H9 (cell line): ENCODE data around the gene ARID1B. TPM values are rescaled to one million over a fixed set of nuclear protein-coding genes. Genes with fewer than 3 reads are reported as not detected.

ENCODE experiments used
- DNase-seq: peaks from one replicate; pipeline ENCODE4 v3.0.0-alpha.2; 2017
- H2AFZ ChIP-seq: one replicate; pipeline ENCODE4 v1.6.1; 2013; ENCODE audit warnings: mild to moderate bottlenecking, low read length, control low read depth, moderate library complexity
- H2AK5ac ChIP-seq: 2 replicates; pipeline ENCODE4 v1.6.1; 2013; ENCODE audit warnings: low read length, control low read depth, mixed read lengths; ENCODE audit not compliant: insufficient read length
- H2BK120ac ChIP-seq: one replicate; pipeline ENCODE4 v1.6.1; 2013; ENCODE audit warnings: low read depth, mild to moderate bottlenecking, low read length, control low read depth, inconsistent platforms; ENCODE audit not compliant: poor library complexity, severe bottlenecking
- H2BK12ac ChIP-seq: 2 replicates; pipeline ENCODE4 v1.6.1; 2013; ENCODE audit warnings: low read length, control low read depth, mixed read lengths, low read depth; ENCODE audit not compliant: insufficient read length
- H2BK15ac ChIP-seq: 2 replicates; pipeline ENCODE4 v1.6.1; 2013; ENCODE audit warnings: low read depth, low read length, control low read depth
- H2BK20ac ChIP-seq: one replicate; pipeline ENCODE4 v1.6.1; 2013; ENCODE audit warnings: low read depth, mild to moderate bottlenecking, low read length, control low read depth, inconsistent platforms; ENCODE audit not compliant: poor library complexity, severe bottlenecking
- H2BK5ac ChIP-seq: 2 replicates; pipeline ENCODE4 v1.6.1; 2013; ENCODE audit warnings: low read length, control low read depth, mixed read lengths; ENCODE audit not compliant: insufficient read length
- H3K14ac ChIP-seq: 2 replicates; pipeline ENCODE4 v1.6.1; 2013; ENCODE audit warnings: low read length, control low read depth; ENCODE audit not compliant: insufficient read depth
- H3K18ac ChIP-seq: 2 replicates; pipeline ENCODE4 v1.6.1; 2013; ENCODE audit warnings: low read depth, mild to moderate bottlenecking, mixed read lengths, low read length, control low read depth; ENCODE audit not compliant: insufficient read length
- H3K23ac ChIP-seq: 2 replicates; pipeline ENCODE4 v1.6.1; 2013; ENCODE audit warnings: low read length, control low read depth, mixed read lengths, low read depth; ENCODE audit not compliant: insufficient read length
- H3K23me2 ChIP-seq: 2 replicates; pipeline ENCODE4 v1.6.1; 2013; ENCODE audit warnings: low read depth, mild to moderate bottlenecking, mixed read lengths, low read length, control low read depth; ENCODE audit not compliant: insufficient read length, poor library complexity, severe bottlenecking
- H3K27ac ChIP-seq: 2 replicates; pipeline ENCODE4 v1.5.1; 2013; ENCODE audit warnings: low read length, control low read depth, mixed read lengths, low read depth; ENCODE audit not compliant: insufficient read length
- H3K27me3 ChIP-seq: 2 replicates; pipeline ENCODE4 v1.6.1; 2013; ENCODE audit warnings: low read length, control low read depth, inconsistent platforms; ENCODE audit not compliant: insufficient read depth
- H3K4ac ChIP-seq: 2 replicates; pipeline ENCODE4 v1.6.1; 2013; ENCODE audit warnings: low read depth, mild to moderate bottlenecking, control low read depth, inconsistent platforms, low read length, moderate library complexity
- H3K4me1 ChIP-seq: 2 replicates; pipeline ENCODE4 v1.6.1; 2013; ENCODE audit warnings: low read length, control low read depth, inconsistent platforms; ENCODE audit not compliant: insufficient read depth
- H3K4me2 ChIP-seq: 2 replicates; pipeline ENCODE4 v1.6.1; 2013; ENCODE audit warnings: low read length, control low read depth, mixed read lengths; ENCODE audit not compliant: insufficient read length, insufficient read depth
- H3K56ac ChIP-seq: 2 replicates; pipeline ENCODE4 v1.6.1; 2013; ENCODE audit warnings: low read depth, mild to moderate bottlenecking, mixed read lengths, low read length, control low read depth; ENCODE audit not compliant: insufficient read length
- H3K79me1 ChIP-seq: 2 replicates; pipeline ENCODE4 v1.6.1; 2013; ENCODE audit warnings: low read depth, mild to moderate bottlenecking, moderate library complexity, low read length, control low read depth, inconsistent platforms; ENCODE audit not compliant: insufficient read depth, poor library complexity, severe bottlenecking
- H3K79me2 ChIP-seq: 2 replicates; pipeline ENCODE4 v1.6.1; 2013; ENCODE audit warnings: low read length, control low read depth, inconsistent platforms; ENCODE audit not compliant: insufficient read depth
- H3K9ac ChIP-seq: 2 replicates; pipeline ENCODE4 v1.6.1; 2013; ENCODE audit warnings: low read length, control low read depth, mixed read lengths; ENCODE audit not compliant: insufficient read length; ENCODE audit errors: extremely low read depth
- H3K9me3 ChIP-seq: one replicate; pipeline ENCODE4 v1.6.1; 2013; ENCODE audit warnings: low read depth, low read length, inconsistent platforms; ENCODE audit not compliant: control insufficient read depth
- H3T11ph ChIP-seq: one replicate; pipeline ENCODE4 v1.6.1; 2013; ENCODE audit warnings: mild to moderate bottlenecking, low read length, control low read depth, inconsistent platforms
- H4K20me1 ChIP-seq: one replicate; pipeline ENCODE4 v1.6.1; 2013; ENCODE audit not compliant: control insufficient read depth, insufficient read length, insufficient read depth
- H4K5ac ChIP-seq: 2 replicates; pipeline ENCODE4 v1.6.1; 2013; ENCODE audit warnings: low read depth, mild to moderate bottlenecking, mixed read lengths, low read length, control low read depth; ENCODE audit not compliant: insufficient read length
- H4K8ac ChIP-seq: replicated peaks from 2 replicates; pipeline ENCODE4 v1.6.1; 2013; ENCODE audit warnings: low read length, control low read depth, mixed read lengths, low read depth; ENCODE audit not compliant: insufficient read length
- H4K91ac ChIP-seq: 2 replicates; pipeline ENCODE4 v1.6.1; 2013; ENCODE audit warnings: low read depth, mild to moderate bottlenecking, moderate library complexity, mixed read lengths, low read length, control low read depth; ENCODE audit not compliant: insufficient read length
- H3K27ac Mint-ChIP-seq, 3 experiments: 2 replicates in 2 of 3; 3 replicates in 1 of 3; pipeline ENCODE4 v1.8.0; 2020 to 2021; ENCODE audit warnings: mixed read lengths in 3 of 3, mild to moderate bottlenecking in 1 of 3, moderate library complexity in 1 of 3
- H3K27me3 Mint-ChIP-seq: 2 replicates; pipeline ENCODE4 v1.8.0; 2021; ENCODE audit warnings: low read depth, mild to moderate bottlenecking, moderate library complexity, mixed read lengths
- H3K36me3 Mint-ChIP-seq, 3 experiments: 2 replicates in 2 of 3; 3 replicates in 1 of 3; pipeline ENCODE4 v1.8.0; 2020 to 2021; ENCODE audit warnings: low read depth in 3 of 3, mixed read lengths in 3 of 3; ENCODE audit not compliant: insufficient read depth in 1 of 3
- H3K4me1 Mint-ChIP-seq, 2 experiments: 2 replicates each; pipeline ENCODE4 v1.8.0; 2020; ENCODE audit warnings: mixed read lengths in 2 of 2
- H3K4me3 Mint-ChIP-seq, 2 experiments: 2 replicates in 1 of 2; 3 replicates in 1 of 2; pipeline ENCODE4 v1.8.0; 2020 to 2021; ENCODE audit warnings: mild to moderate bottlenecking in 2 of 2, mixed read lengths in 2 of 2, moderate library complexity in 1 of 2
- H3K9me3 Mint-ChIP-seq, 2 experiments: 2 replicates in 1 of 2; 3 replicates in 1 of 2; pipeline ENCODE4 v1.8.0; 2020; ENCODE audit warnings: mild to moderate bottlenecking in 2 of 2, mixed read lengths in 2 of 2, moderate library complexity in 1 of 2
- CTCF ChIP-seq: fragments of 200-600 bp; sonication (generic); conservative IDR thresholded peaks from 3 replicates; pipeline ENCODE4 v1.8.0; 2021; ENCODE audit warnings: antibody characterized with exemption, mild to moderate bottlenecking
- WGBS: extraction: QIAGEN DNeasy Blood & Tissue Kit; methylation state at CpG from one replicate; pipeline ENCODE4 v1.1.7; 2013; ENCODE audit warnings: missing lambda C conversion rate, low lambda C conversion rate, mixed read lengths; ENCODE audit not compliant: insufficient read length; ENCODE audit errors: extremely low coverage; 5-methylcytosine and 5-hydroxymethylcytosine counted together
- total RNA-seq: library from RNA; stranded (reverse); gene quantifications from 2 replicates; pipeline ENCODE4 v1.2.1, GENCODE V29; 2021

Gene ARID1B
- total RNA-seq, 1 experiment from 2014 or later: 88.2 TPM

- Histone ChIP-seq H3K4ac (no peak overlapping the region), H3K4me1 (peaks cover 4% of the 10 kb centered on the region; the same call in 1 of the 2 replicates), H2AFZ (no peak overlapping the region), H3K56ac (no peak overlapping the region), H3K14ac (no peak overlapping the region), H4K8ac (no peak overlapping the region), H3K79me2 (peaks cover 24% of the 10 kb centered on the region; the same call in 1 of the 2 replicates), H2BK20ac (no peak overlapping the region), H2AK5ac (no peak overlapping the region), H3K9me3 (no peaks in the 10 kb centered on the region), H2BK12ac (no peak overlapping the region), H4K91ac (no peak overlapping the region), H3K27ac (no peak overlapping the region), H2BK120ac (no peak overlapping the region), H3T11ph (no peak overlapping the region), H3K18ac (no peak overlapping the region), H3K4me2 (no peak overlapping the region), H3K23ac (no peak overlapping the region), H4K20me1 (peaks cover 2% of the 10 kb centered on the region), H4K5ac (no peak overlapping the region), H3K23me2 (no peaks in the 10 kb centered on the region), H3K27me3 (no peaks in the 10 kb centered on the region), H2BK15ac (no peak overlapping the region), H2BK5ac (no peak overlapping the region), H3K79me1 (peaks cover 4% of the 10 kb centered on the region), H3K9ac (no peak overlapping the region)
- TF ChIP-seq CTCF: no peak
- DNase-seq: no peak
- Mint-ChIP-seq H3K27ac (peak overlapping the region in 1 of 3 experiments; percentile 33; a peak in 1 of 7 replicates), H3K36me3 (peaks cover 0 to 15% (median 7%) of the 10 kb centered on the region in 3 experiments; a peak in 4 of 7 replicates), H3K9me3 (no peaks in the 10 kb centered on the region), H3K4me1 (peaks cover 43 to 49% of the 10 kb centered on the region in 2 experiments), H3K27me3 (no peaks in the 10 kb centered on the region; the same call in 1 of the 2 replicates), H3K4me3 (no peak overlapping the region)
- WGBS: no CpG with 5 or more reads among the region's 3 CpGs
Measured at GRCh38 chr6:156825475-156825874, 48.3 kb downstream of the ARID1B start.
